ENCODE measurements around the gene MPL.

DNA sequence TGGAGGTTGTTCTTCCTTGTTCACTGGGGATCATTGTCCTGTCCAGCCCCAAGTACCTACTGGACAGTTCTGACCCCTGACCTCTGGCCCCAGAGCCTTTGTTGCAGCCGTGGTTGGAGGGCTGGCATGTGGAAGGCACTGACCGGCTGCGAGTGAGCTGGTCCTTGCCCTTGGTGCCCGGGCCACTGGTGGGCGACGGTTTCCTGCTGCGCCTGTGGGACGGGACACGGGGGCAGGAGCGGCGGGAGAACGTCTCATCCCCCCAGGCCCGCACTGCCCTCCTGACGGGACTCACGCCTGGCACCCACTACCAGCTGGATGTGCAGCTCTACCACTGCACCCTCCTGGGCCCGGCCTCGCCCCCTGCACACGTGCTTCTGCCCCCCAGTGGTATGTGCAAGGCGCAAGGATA lies 25.4 kb upstream of the MPL start:
- TF ChIP-seq, protein P1, sequence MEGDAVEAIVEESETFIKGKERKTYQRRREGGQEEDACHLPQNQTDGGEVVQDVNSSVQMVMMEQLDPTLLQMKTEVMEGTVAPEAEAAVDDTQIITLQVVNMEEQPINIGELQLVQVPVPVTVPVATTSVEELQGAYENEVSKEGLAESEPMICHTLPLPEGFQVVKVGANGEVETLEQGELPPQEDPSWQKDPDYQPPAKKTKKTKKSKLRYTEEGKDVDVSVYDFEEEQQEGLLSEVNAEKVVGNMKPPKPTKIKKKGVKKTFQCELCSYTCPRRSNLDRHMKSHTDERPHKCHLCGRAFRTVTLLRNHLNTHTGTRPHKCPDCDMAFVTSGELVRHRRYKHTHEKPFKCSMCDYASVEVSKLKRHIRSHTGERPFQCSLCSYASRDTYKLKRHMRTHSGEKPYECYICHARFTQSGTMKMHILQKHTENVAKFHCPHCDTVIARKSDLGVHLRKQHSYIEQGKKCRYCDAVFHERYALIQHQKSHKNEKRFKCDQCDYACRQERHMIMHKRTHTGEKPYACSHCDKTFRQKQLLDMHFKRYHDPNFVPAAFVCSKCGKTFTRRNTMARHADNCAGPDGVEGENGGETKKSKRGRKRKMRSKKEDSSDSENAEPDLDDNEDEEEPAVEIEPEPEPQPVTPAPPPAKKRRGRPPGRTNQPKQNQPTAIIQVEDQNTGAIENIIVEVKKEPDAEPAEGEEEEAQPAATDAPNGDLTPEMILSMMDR (conservative IDR thresholded peaks at IDR 0.05 in 1 of 2, IDR thresholded peaks at IDR 0.05 in 1 of 2; ENCODE audit: extremely low read depth in 1 of 2, insufficient read depth in 1 of 2, low read depth in 1 of 2, low read length in 2 of 2), result no peak
- TF ChIP-seq EZH2 (IDR thresholded peaks at IDR 0.05; ENCODE audit: borderline replicate concordance, low read length), result no peak

All from mammary epithelial cell (primary cell).